H1 (cell line): ENCODE data around the gene S100A8. TPM values are rescaled to one million over a fixed set of nuclear protein-coding genes. Genes with fewer than 3 reads are reported as not detected.

Experiments used
- CTCF ChIA-PET: fragments of 300-600 bp; sonication (Branson Sonifier 250); formaldehyde crosslinking; loops from one replicate; lab custom pipeline; 2021; ENCODE audit not compliant: partially characterized antibody; lab: Charles Lee
- POLR2A ChIA-PET: fragments of 300-600 bp; sonication (Branson Sonifier 250); formaldehyde crosslinking; loops from one replicate; lab custom pipeline; 2021; ENCODE audit warnings: inconsistent platforms; ENCODE audit not compliant: partially characterized antibody; lab: Charles Lee
- DNase-seq, 2 experiments: peaks; one replicate each; pipeline versions ENCODE4 v3.0.0 to v3.0.0-alpha.2; 2010 to 2022; ENCODE audit warnings: low spot score in 2 of 2, low read depth in 1 of 2, mixed read lengths in 1 of 2
- FAIRE-seq: peaks from 2 replicates; lab custom pipeline; 2011; peaks lifted over from hg19 to GRCh38; lab: Jason Lieb, UNC
- H2AFZ ChIP-seq: 2 replicates; pipeline ENCODE4 v1.8.1; 2012; ENCODE audit warnings: low read length, inconsistent platforms
- H2AK5ac ChIP-seq: 2 replicates; pipeline ENCODE4 v1.6.1; 2013; ENCODE audit warnings: low read depth, low read length
- H2BK120ac ChIP-seq: replicated peaks from 2 replicates; pipeline ENCODE3; 2013; ENCODE audit warnings: low read depth, low read length, inconsistent platforms
- H2BK12ac ChIP-seq: 2 replicates; pipeline ENCODE4 v1.6.1; 2013; ENCODE audit warnings: low read depth, low read length
- H2BK15ac ChIP-seq: 2 replicates; pipeline ENCODE4 v1.6.1; 2013; ENCODE audit warnings: low read length
- H2BK20ac ChIP-seq: 2 replicates; pipeline ENCODE4 v1.6.1; 2013; ENCODE audit warnings: low read length
- H2BK5ac ChIP-seq: 2 replicates; pipeline ENCODE4 v1.6.1; 2013; ENCODE audit warnings: low read depth, low read length
- H3K14ac ChIP-seq: 2 replicates; pipeline ENCODE4 v1.6.1; 2013; ENCODE audit warnings: inconsistent platforms; ENCODE audit not compliant: insufficient read length
- H3K18ac ChIP-seq: 2 replicates; pipeline ENCODE4 v1.6.1; 2013; ENCODE audit warnings: low read length; ENCODE audit errors: extremely low read depth
- H3K23ac ChIP-seq: 2 replicates; pipeline ENCODE4 v1.6.1; 2013; ENCODE audit warnings: inconsistent platforms; ENCODE audit not compliant: insufficient read length
- H3K23me2 ChIP-seq: 2 replicates; pipeline ENCODE4 v1.6.1; 2013; ENCODE audit warnings: low read depth, low read length
- H3K27ac ChIP-seq: 2 replicates; pipeline ENCODE4 v1.6.1; 2011; ENCODE audit warnings: low read depth, low read length, inconsistent platforms
- H3K27me3 ChIP-seq, 4 experiments: replicated peaks in 1 of 4; 1 replicate in 1 of 4; 2 replicates in 3 of 4; pipeline versions ENCODE4 v1.6.1 to v1.8.1; 2011 to 2013; ENCODE audit warnings: low read length in 3 of 4, mild to moderate bottlenecking in 3 of 4, inconsistent platforms in 2 of 4, mixed read lengths in 2 of 4, moderate library complexity in 1 of 4; ENCODE audit not compliant: control insufficient read depth in 3 of 4, insufficient read depth in 3 of 4; ENCODE audit errors: extremely low read depth in 1 of 4
- H3K36me3 ChIP-seq, 4 experiments: 2 replicates each; pipeline versions ENCODE4 v1.6.1 to v1.8.1; 2011 to 2013; ENCODE audit warnings: mild to moderate bottlenecking in 4 of 4, low read length in 3 of 4, moderate library complexity in 2 of 4, control low read depth in 1 of 4, inconsistent platforms in 1 of 4; ENCODE audit not compliant: insufficient read depth in 4 of 4, control insufficient read depth in 2 of 4
- H3K4ac ChIP-seq: replicated peaks from 2 replicates; pipeline ENCODE3; 2013; ENCODE audit warnings: low read length, low read depth, mixed read lengths, inconsistent platforms; ENCODE audit not compliant: insufficient read length
- H3K4me1 ChIP-seq, 4 experiments: replicated peaks in 1 of 4; 1 replicate in 1 of 4; 2 replicates in 3 of 4; pipeline versions ENCODE4 v1.6.1 to v1.8.1; 2011 to 2013; ENCODE audit warnings: low read length in 3 of 4, inconsistent platforms in 2 of 4, mixed read lengths in 1 of 4; ENCODE audit not compliant: insufficient read depth in 4 of 4, control insufficient read depth in 3 of 4
- H3K4me2 ChIP-seq, 2 experiments: 2 replicates each; pipeline versions ENCODE4 v1.6.1 to v1.8.1; 2011 to 2013; ENCODE audit warnings: low read depth in 2 of 2, low read length in 2 of 2, control low read depth in 1 of 2, inconsistent platforms in 1 of 2, mild to moderate bottlenecking in 1 of 2; ENCODE audit not compliant: insufficient read depth in 1 of 2
- H3K4me3 ChIP-seq, 4 experiments: fragments of 200-600, 300-600 bp in 1 of 4; sonication (generic), shearing (Covaris generic), sonication (Bioruptor Twin) in 1 of 4; 2 replicates each; pipeline versions ENCODE4 v1.5.1 to v1.8.1; 2011 to 2016; ENCODE audit warnings: low read length in 4 of 4, low read depth in 3 of 4, control low read depth in 2 of 4, inconsistent platforms in 2 of 4, mild to moderate bottlenecking in 2 of 4, mixed read lengths in 1 of 4, moderate library complexity in 1 of 4; ENCODE audit not compliant: insufficient read depth in 2 of 4; ENCODE audit errors: extremely low read depth in 1 of 4
- H3K56ac ChIP-seq: replicated peaks from 2 replicates; pipeline ENCODE3; 2013; ENCODE audit warnings: low read depth, mild to moderate bottlenecking, mixed read lengths, low read length, inconsistent platforms; ENCODE audit not compliant: insufficient read length
- H3K79me1 ChIP-seq: 2 replicates; pipeline ENCODE4 v1.6.1; 2013; ENCODE audit warnings: low read depth, low read length, control low read depth
- H3K79me2 ChIP-seq, 2 experiments: 2 replicates each; pipeline versions ENCODE4 v1.6.1 to v1.8.1; 2012 to 2013; ENCODE audit warnings: low read length in 2 of 2, mild to moderate bottlenecking in 2 of 2, inconsistent platforms in 1 of 2; ENCODE audit not compliant: insufficient read depth in 2 of 2, control insufficient read depth in 1 of 2
- H3K9ac ChIP-seq, 4 experiments: replicated peaks in 1 of 4; 1 replicate in 1 of 4; 2 replicates in 3 of 4; pipeline versions ENCODE4 v1.6.1 to v1.8.1; 2011 to 2013; ENCODE audit warnings: low read depth in 3 of 4, low read length in 3 of 4, control low read depth in 2 of 4, mild to moderate bottlenecking in 2 of 4, moderate library complexity in 2 of 4, inconsistent platforms in 1 of 4; ENCODE audit errors: extremely low read depth in 1 of 4
- H3K9me3 ChIP-seq, 2 experiments: 2 replicates each; pipeline versions ENCODE4 v1.6.1 to v1.8.1; 2012 to 2013; ENCODE audit warnings: mild to moderate bottlenecking in 2 of 2, moderate library complexity in 2 of 2, control low read depth in 1 of 2, inconsistent platforms in 1 of 2, low read depth in 1 of 2, low read length in 1 of 2, mixed read lengths in 1 of 2; ENCODE audit not compliant: insufficient read depth in 2 of 2
- H4K20me1 ChIP-seq, 2 experiments: replicated peaks in 1 of 2; 2 replicates each; pipeline versions ENCODE3 to v1.8.1; 2011 to 2013; ENCODE audit warnings: inconsistent platforms in 2 of 2, low read length in 2 of 2, mild to moderate bottlenecking in 1 of 2; ENCODE audit not compliant: insufficient read depth in 2 of 2, control insufficient read depth in 1 of 2
- H4K5ac ChIP-seq: 2 replicates; pipeline ENCODE4 v1.6.1; 2013; ENCODE audit warnings: low read length, low read depth, mixed read lengths, inconsistent platforms; ENCODE audit not compliant: insufficient read length
- H4K8ac ChIP-seq: 2 replicates; pipeline ENCODE4 v1.8.0; 2013; ENCODE audit warnings: mild to moderate bottlenecking, moderate library complexity, low read length, inconsistent platforms; ENCODE audit not compliant: insufficient read depth; ENCODE audit errors: extremely low read depth
- H4K91ac ChIP-seq: replicated peaks from 2 replicates; pipeline ENCODE3; 2013; ENCODE audit warnings: low read length, mixed read lengths, inconsistent platforms; ENCODE audit not compliant: insufficient read length
- BRCA1 ChIP-seq: IDR thresholded peaks from 2 replicates; pipeline ENCODE4 v1.6.1; 2012; ENCODE audit warnings: low read depth, low read length, improper control_type of control experiment
- HDAC2 ChIP-seq, 2 experiments: fragments of 300-600 bp in 1 of 2; sonication (generic) in 1 of 2; IDR thresholded peaks; 2 replicates each; pipeline ENCODE4 v1.6.1; 2011 to 2012; ENCODE audit warnings: low read depth in 2 of 2, low read length in 2 of 2, mild to moderate bottlenecking in 2 of 2, moderate library complexity in 2 of 2, borderline replicate concordance in 1 of 2, inconsistent platforms in 1 of 2
- KDM4A ChIP-seq: IDR thresholded peaks from one replicate; pipeline ENCODE4 v1.7.1; 2012; ENCODE audit warnings: low read depth, mild to moderate bottlenecking, moderate library complexity, low read length, inconsistent platforms; ENCODE audit not compliant: severe bottlenecking
- NANOG ChIP-seq: IDR thresholded peaks from 2 replicates; pipeline ENCODE4 v1.6.1; 2011; ENCODE audit warnings: low read length, low read depth, mild to moderate bottlenecking, inconsistent platforms; ENCODE audit not compliant: insufficient read depth, poor library complexity, severe bottlenecking
- RNF2 ChIP-seq: fragments of 200-900, 300-1000 bp; sonication (generic); IDR thresholded peaks from 2 replicates; pipeline ENCODE4 v1.7.1; 2016; ENCODE audit warnings: borderline replicate concordance, low read depth, mild to moderate bottlenecking, antibody characterized with exemption, low read length; ENCODE audit not compliant: poor library complexity, severe bottlenecking; ENCODE audit errors: missing control alignments
- SAP30 ChIP-seq: fragments of 300-600 bp; sonication (generic); IDR thresholded peaks from 2 replicates; pipeline ENCODE4 v1.7.1; 2012; ENCODE audit warnings: low read length, moderate library complexity, mild to moderate bottlenecking, inconsistent platforms; ENCODE audit not compliant: insufficient read depth, insufficient replicate concordance
- SP2 ChIP-seq: IDR thresholded peaks from 2 replicates; pipeline ENCODE4 v1.6.1; 2012; ENCODE audit warnings: mild to moderate bottlenecking, low read length, inconsistent platforms
- WGBS, 2 experiments: shearing (Covaris generic) in 1 of 2; methylation state at CpG; one replicate each; pipeline versions ENCODE4 v1.1.6 to v1.1.7; 2013 to 2015; ENCODE audit warnings: low lambda C conversion rate in 2 of 2, mixed read lengths in 2 of 2, inconsistent platforms in 1 of 2, low coverage in 1 of 2, missing lambda C conversion rate in 1 of 2; ENCODE audit not compliant: insufficient replicate concordance in 2 of 2, insufficient coverage in 1 of 2, insufficient read length in 1 of 2; ENCODE audit errors: extremely low coverage in 1 of 2, missing lambda C conversion rate in 1 of 2; 5-methylcytosine and 5-hydroxymethylcytosine counted together
- polyA plus RNA-seq, 7 experiments: library from polyadenylated mRNA; depleted of rRNA in 3 of 7; stranded (reverse) in 5 of 7; unstranded in 2 of 7; fragments of >200 nt in 5 of 7; fragments of 200-250 nt in 2 of 7; gene quantifications; 1 replicate in 5 of 7; 2 replicates in 1 of 7; 4 replicates in 1 of 7; pipeline versions ENCODE4 v1.2.1 to v1.2.3, GENCODE V29; 2011 to 2013; ENCODE audit warnings: missing spikeins in 2 of 7, mixed read lengths in 2 of 7
- total RNA-seq: library from RNA; stranded (reverse); fragmentation: NEBNext Ultra II Directional; extraction: Animal tissue kit (Norgen Biotek cat#: 25700); gene quantifications from 2 replicates; pipeline ENCODE4 v1.2.1, GENCODE V29; 2021

S100A8 gene
- total and polyA plus RNA-seq, 2 of the 8 experiments (the other 6 are each of a cell fraction or from before 2014, with no cell fraction given), result not detected

- Histone ChIP-seq H3K18ac (no peak overlapping the region), H2BK20ac (no peak overlapping the region), H3K56ac (no peak overlapping the region), H3K4me2 (no peak overlapping the region), H3K9ac (no peak overlapping the region), H2BK120ac (no peak overlapping the region), H3K27me3 (no peaks in the 10 kb centered on the region), H2BK15ac (no peak overlapping the region), H2BK12ac (no peak overlapping the region), H3K9me3 (no peaks in the 10 kb centered on the region), H4K5ac (no peak overlapping the region), H3K23ac (no peak overlapping the region), H3K4me1 (no peaks in the 10 kb centered on the region; a peak in 2 of 7 replicates), H3K23me2 (no peaks in the 10 kb centered on the region; the same call in 1 of the 2 replicates), H3K4me3 (no peak overlapping the region), H4K20me1 (peaks cover 0 to 7% of the 10 kb centered on the region in 2 experiments), H2AFZ (no peak overlapping the region), H3K4ac (no peak overlapping the region), H3K36me3 (no peaks in the 10 kb centered on the region), H3K79me2 (no peaks in the 10 kb centered on the region), H3K14ac (no peak overlapping the region), H4K91ac (no peak overlapping the region), H2BK5ac (no peak overlapping the region), H4K8ac (no peak overlapping the region), H3K27ac (no peak overlapping the region), H3K79me1 (no peaks in the 10 kb centered on the region), H2AK5ac (no peak overlapping the region)
- DNase-seq, result no peak
- CTCF ChIA-PET, result interaction anchor here (0.6 to 4.5 kb wide), 3 partner anchors 9 to 68 kb away, joined by 3 to 15 read pairs (median 3); no protein-coding TSS in a partner anchor
- no peak for FAIRE-seq
- POLR2A ChIA-PET, result no interaction called here
- 55% methylated on average over 1 of the region's 1 CpG; no CpG with 5 or more reads in 1 of the 2 experiments for WGBS, 2 experiments
- TF ChIP-seq SAP30 (no peak), HDAC2 (IDR thresholded peaks at IDR 0.05; ENCODE audit: borderline replicate concordance in 1 of 2, low read depth in 2 of 2, low read length in 2 of 2) (no peak), NANOG (no peak), BRCA1 (no peak), RNF2 (no peak), KDM4A (no peak), SP2 (no peak)
Measured at GRCh38 chr1:153426809-153427208, 35.9 kb upstream of the S100A8 start.
